Measurements from ENCODE around the gene PPP1R1B. TPM values are rescaled to one million over a fixed set of nuclear protein-coding genes. Genes with fewer than 3 reads are reported as not detected.
A peak's percentile ranks its signal among the peaks of the same experiment; 100 is the strongest.

PPP1R1B gene
- polyA plus RNA-seq, 1 donor = 20.4 TPM

- H3K27ac ChIP-seq (ENCODE audit: low read length) = no peak overlapping the region
- no CpG with 5 or more reads among the region's 6 CpGs for WGBS (ENCODE audit: insufficient coverage, low lambda C conversion rate)
- no peaks in the 10 kb centered on the region for H3K9me3 ChIP-seq (ENCODE audit: control insufficient read depth, low read depth, low read length)
- peaks cover 8% of the 10 kb centered on the region for H3K4me1 ChIP-seq (ENCODE audit: control insufficient read depth, insufficient read depth, low read length)
- no peak overlapping the region for H3K4me3 ChIP-seq (ENCODE audit: low read length)
- no peak for DNase-seq
- peaks cover 62% of the 10 kb centered on the region for H3K27me3 ChIP-seq (ENCODE audit: control insufficient read depth, insufficient read depth, low read length)
- H3K36me3 ChIP-seq (ENCODE audit: control insufficient read depth, insufficient read depth, low read length) = no peaks in the 10 kb centered on the region
Measured at GRCh38 chr17:39615434-39615833, 11.3 kb upstream of the PPP1R1B start.

GRCh38 chr17:39617100-39617445 lies 9.7 kb upstream of the PPP1R1B start:
- Histone ChIP-seq H3K4me1 (ENCODE audit: control insufficient read depth, insufficient read depth, low read length) (peaks cover 8% of the 10 kb centered on the region), H3K9me3 (ENCODE audit: control insufficient read depth, low read depth, low read length) (no peaks in the 10 kb centered on the region), H3K27me3 (ENCODE audit: control insufficient read depth, insufficient read depth, low read length) (peaks cover 47% of the 10 kb centered on the region), H3K4me3 (ENCODE audit: low read length) (no peak overlapping the region), H3K36me3 (ENCODE audit: control insufficient read depth, insufficient read depth, low read length) (no peaks in the 10 kb centered on the region), H3K27ac (ENCODE audit: low read length) (no peak overlapping the region)
- no CpG with 5 or more reads among the region's 3 CpGs for WGBS (ENCODE audit: insufficient coverage, low lambda C conversion rate)
- no peak for DNase-seq

- peak; percentile 66 to 77 for DNase-seq
- Histone ChIP-seq H3K4me1 (ENCODE audit: control insufficient read depth, insufficient read depth, low read length) (peaks cover 8% of the 10 kb centered on the region), H3K27ac (ENCODE audit: low read length) (no peak overlapping the region), H3K4me3 (ENCODE audit: low read length) (peak overlapping the region; percentile 34), H3K9me3 (ENCODE audit: control insufficient read depth, low read depth, low read length) (no peaks in the 10 kb centered on the region), H3K36me3 (ENCODE audit: control insufficient read depth, insufficient read depth, low read length) (no peaks in the 10 kb centered on the region), H3K27me3 (ENCODE audit: control insufficient read depth, insufficient read depth, low read length) (peaks cover 42% of the 10 kb centered on the region)
- no CpG with 5 or more reads among the region's 79 CpGs for WGBS (ENCODE audit: insufficient coverage, low lambda C conversion rate)
Measured at GRCh38 chr17:39617446-39618245, 9.1 kb upstream of the PPP1R1B start.

DNA sequence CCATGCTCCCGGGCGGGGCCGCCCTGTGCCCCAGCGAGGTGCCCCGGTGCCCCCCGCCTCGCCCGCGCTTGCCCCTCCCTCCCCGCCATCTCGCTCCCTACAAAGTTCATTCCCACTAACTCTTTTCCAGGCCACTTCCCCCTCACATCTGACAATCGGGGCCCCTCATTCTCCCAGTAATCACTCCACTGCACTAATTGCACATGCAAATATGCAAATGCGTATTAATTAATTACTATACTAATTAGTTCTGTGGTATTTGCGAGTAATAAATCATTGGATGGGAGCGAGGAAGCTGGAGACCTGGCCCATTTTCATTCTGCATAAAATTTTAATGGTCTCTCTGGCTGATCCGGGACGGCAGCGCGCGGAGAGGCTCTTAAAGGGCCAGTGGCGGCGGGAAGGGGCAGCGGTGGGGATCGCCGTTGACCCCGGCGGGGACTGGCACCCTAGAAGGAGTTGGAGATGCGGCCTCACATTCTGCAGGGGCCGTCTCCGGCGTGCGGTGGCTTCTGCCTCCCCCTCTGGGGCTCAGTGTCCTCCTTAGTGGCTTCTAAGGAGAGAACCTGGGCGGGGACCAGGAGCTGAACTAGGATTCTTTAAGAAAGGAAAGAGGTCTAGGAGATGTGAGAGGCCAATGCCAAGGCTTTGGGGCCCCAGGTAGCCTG lies 8.4 kb upstream of the PPP1R1B start:
- peaks cover 34% of the 10 kb centered on the region for H3K27me3 ChIP-seq (ENCODE audit: control insufficient read depth, insufficient read depth, low read length)
- no peaks in the 10 kb centered on the region for H3K36me3 ChIP-seq (ENCODE audit: control insufficient read depth, insufficient read depth, low read length)
- DNase-seq = peak in 1 of 2 donors; percentile 62
- H3K9me3 ChIP-seq (ENCODE audit: control insufficient read depth, low read depth, low read length) = no peaks in the 10 kb centered on the region
- H3K27ac ChIP-seq (ENCODE audit: low read length) = no peak overlapping the region
- H3K4me1 ChIP-seq (ENCODE audit: control insufficient read depth, insufficient read depth, low read length) = peaks cover 8% of the 10 kb centered on the region
- no CpG with 5 or more reads among the region's 33 CpGs for WGBS (ENCODE audit: insufficient coverage, low lambda C conversion rate)
- H3K4me3 ChIP-seq (ENCODE audit: low read length) = peak overlapping the region; percentile 34

- Histone ChIP-seq H3K4me1 (ENCODE audit: control insufficient read depth, insufficient read depth, low read length) (peaks cover 8% of the 10 kb centered on the region), H3K9me3 (ENCODE audit: control insufficient read depth, low read depth, low read length) (no peaks in the 10 kb centered on the region), H3K4me3 (ENCODE audit: low read length) (no peak overlapping the region), H3K27me3 (ENCODE audit: control insufficient read depth, insufficient read depth, low read length) (peaks cover 29% of the 10 kb centered on the region), H3K36me3 (ENCODE audit: control insufficient read depth, insufficient read depth, low read length) (no peaks in the 10 kb centered on the region), H3K27ac (ENCODE audit: low read length) (no peak overlapping the region)
- no peak for DNase-seq
- WGBS (ENCODE audit: insufficient coverage, low lambda C conversion rate) = no CpG with 5 or more reads among the region's 13 CpGs
Measured at GRCh38 chr17:39618956-39619785, 7.6 kb upstream of the PPP1R1B start.

- H3K27me3 ChIP-seq (ENCODE audit: control insufficient read depth, insufficient read depth, low read length) = peaks cover 25% of the 10 kb centered on the region
- WGBS (ENCODE audit: insufficient coverage, low lambda C conversion rate) = no CpG with 5 or more reads among the region's 1 CpG
- no peaks in the 10 kb centered on the region for H3K9me3 ChIP-seq (ENCODE audit: control insufficient read depth, low read depth, low read length)
- no peak for DNase-seq
- H3K36me3 ChIP-seq (ENCODE audit: control insufficient read depth, insufficient read depth, low read length) = no peaks in the 10 kb centered on the region
- peaks cover 8% of the 10 kb centered on the region for H3K4me1 ChIP-seq (ENCODE audit: control insufficient read depth, insufficient read depth, low read length)
- H3K4me3 ChIP-seq (ENCODE audit: low read length) = no peak overlapping the region
- no peak overlapping the region for H3K27ac ChIP-seq (ENCODE audit: low read length)
Measured at GRCh38 chr17:39619786-39620101, 7.0 kb upstream of the PPP1R1B start.

- H3K27me3 ChIP-seq (ENCODE audit: control insufficient read depth, insufficient read depth, low read length) = peaks cover 19% of the 10 kb centered on the region
- no CpG with 5 or more reads among the region's 26 CpGs for WGBS (ENCODE audit: insufficient coverage, low lambda C conversion rate)
- peak; percentile 71 to 77 for DNase-seq
- no peak overlapping the region for H3K4me3 ChIP-seq (ENCODE audit: low read length)
- no peaks in the 10 kb centered on the region for H3K9me3 ChIP-seq (ENCODE audit: control insufficient read depth, low read depth, low read length)
- H3K4me1 ChIP-seq (ENCODE audit: control insufficient read depth, insufficient read depth, low read length) = peaks cover 17% of the 10 kb centered on the region
- no peak overlapping the region for H3K27ac ChIP-seq (ENCODE audit: low read length)
- H3K36me3 ChIP-seq (ENCODE audit: control insufficient read depth, insufficient read depth, low read length) = no peaks in the 10 kb centered on the region
Measured at GRCh38 chr17:39621523-39622379, 5.0 kb upstream of the PPP1R1B start.

GRCh38 chr17:39622380-39623006 lies 4.3 kb upstream of the PPP1R1B start:
- 61% methylated on average over 3 of the region's 16 CpGs for WGBS (ENCODE audit: insufficient coverage, low lambda C conversion rate)
- no peak overlapping the region for H3K4me3 ChIP-seq (ENCODE audit: low read length)
- no peaks in the 10 kb centered on the region for H3K36me3 ChIP-seq (ENCODE audit: control insufficient read depth, insufficient read depth, low read length)
- H3K27ac ChIP-seq (ENCODE audit: low read length) = no peak overlapping the region
- peaks cover 15% of the 10 kb centered on the region for H3K4me1 ChIP-seq (ENCODE audit: control insufficient read depth, insufficient read depth, low read length)
- peaks cover 13% of the 10 kb centered on the region for H3K27me3 ChIP-seq (ENCODE audit: control insufficient read depth, insufficient read depth, low read length)
- no peak for DNase-seq
- no peaks in the 10 kb centered on the region for H3K9me3 ChIP-seq (ENCODE audit: control insufficient read depth, low read depth, low read length)

DNA sequence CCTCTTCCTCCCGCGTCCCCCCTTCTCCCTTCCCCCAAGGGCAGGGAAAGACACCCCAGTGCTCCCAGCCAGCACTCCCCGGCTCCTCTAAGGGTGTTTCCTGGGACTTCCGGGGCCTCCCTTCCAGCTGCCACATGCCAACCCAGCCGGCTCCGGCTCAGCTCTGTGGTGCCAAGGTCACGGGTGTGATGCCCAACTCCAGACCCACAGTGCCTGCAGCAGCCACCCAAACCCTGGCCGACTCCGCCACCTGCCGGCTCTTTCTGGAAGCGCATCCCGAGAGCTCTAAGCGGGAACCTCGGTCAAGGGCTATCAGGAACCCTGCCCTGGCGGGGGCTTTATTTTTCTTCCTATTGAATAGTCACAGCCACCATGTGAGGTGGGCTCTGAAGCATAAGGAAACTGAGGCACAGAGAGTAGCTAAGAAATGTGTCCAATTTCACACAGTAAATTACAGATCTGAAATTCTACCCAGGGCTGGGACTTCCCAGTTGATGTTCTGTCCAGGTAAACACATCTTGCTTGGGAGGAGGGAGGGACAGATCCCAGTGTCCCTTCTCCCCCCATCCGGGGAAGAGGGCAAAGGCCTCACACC lies 3.3 kb upstream of the PPP1R1B start:
- peak in 1 of 2 donors; percentile 53 for DNase-seq
- H3K9me3 ChIP-seq (ENCODE audit: control insufficient read depth, low read depth, low read length) = no peaks in the 10 kb centered on the region
- H3K27me3 ChIP-seq (ENCODE audit: control insufficient read depth, insufficient read depth, low read length) = peaks cover 16% of the 10 kb centered on the region
- H3K4me1 ChIP-seq (ENCODE audit: control insufficient read depth, insufficient read depth, low read length) = peaks cover 20% of the 10 kb centered on the region
- no peaks in the 10 kb centered on the region for H3K36me3 ChIP-seq (ENCODE audit: control insufficient read depth, insufficient read depth, low read length)
- H3K4me3 ChIP-seq (ENCODE audit: low read length) = no peak overlapping the region
- no peak overlapping the region for H3K27ac ChIP-seq (ENCODE audit: low read length)
- no CpG with 5 or more reads among the region's 16 CpGs for WGBS (ENCODE audit: insufficient coverage, low lambda C conversion rate)
